NCI-H774 (cell line): ENCODE data around the gene ANKDD1B.
"Not testable (repeated sequence)": the region's sequence is repeated elsewhere in the genome, so short reads cannot be mapped to it uniquely, and the experiment has no call there.

Source experiments
- DNase-seq: peaks from one replicate; lab custom pipeline; 2025; lab: John Stamatoyannopoulos, UW

Gene ANKDD1B

GRCh38 chr5:75660678-75661465 lies 49.6 kb downstream of the ANKDD1B start:
- DNase-seq = no peak

- no peak for DNase-seq
Measured at GRCh38 chr5:75662061-75662460, 50.8 kb downstream of the ANKDD1B start.

- no peak for DNase-seq
Measured at GRCh38 chr5:75663579-75664284, 52.5 kb downstream of the ANKDD1B start.

- DNase-seq = no peak
Measured at GRCh38 chr5:75664979-75665378, 53.7 kb downstream of the ANKDD1B start.

GRCh38 chr5:75666801-75667200 lies 55.5 kb downstream of the ANKDD1B start:
- no peak for DNase-seq

DNA sequence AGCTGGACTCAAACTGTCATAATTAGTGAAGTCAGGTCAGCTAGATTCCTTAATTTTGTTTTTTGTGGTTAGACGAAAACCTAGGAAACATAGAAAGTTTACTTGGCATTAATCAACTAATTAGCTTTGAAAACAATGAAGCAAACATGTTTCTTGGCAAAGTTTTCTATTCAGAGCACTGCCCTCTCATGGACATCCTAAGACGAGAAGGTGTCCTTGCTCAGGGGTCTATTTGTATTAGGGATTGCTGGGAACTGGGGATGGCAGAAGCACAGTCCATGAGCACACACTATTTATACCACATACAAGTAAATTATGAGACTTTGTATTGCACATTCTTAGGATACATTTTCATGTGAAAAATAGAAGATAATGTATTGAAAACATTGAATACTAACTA lies 56.3 kb downstream of the ANKDD1B start:
- no peak for DNase-seq

- DNase-seq = no peak
Measured at GRCh38 chr5:75668445-75668844, 57.2 kb downstream of the ANKDD1B start.

DNA sequence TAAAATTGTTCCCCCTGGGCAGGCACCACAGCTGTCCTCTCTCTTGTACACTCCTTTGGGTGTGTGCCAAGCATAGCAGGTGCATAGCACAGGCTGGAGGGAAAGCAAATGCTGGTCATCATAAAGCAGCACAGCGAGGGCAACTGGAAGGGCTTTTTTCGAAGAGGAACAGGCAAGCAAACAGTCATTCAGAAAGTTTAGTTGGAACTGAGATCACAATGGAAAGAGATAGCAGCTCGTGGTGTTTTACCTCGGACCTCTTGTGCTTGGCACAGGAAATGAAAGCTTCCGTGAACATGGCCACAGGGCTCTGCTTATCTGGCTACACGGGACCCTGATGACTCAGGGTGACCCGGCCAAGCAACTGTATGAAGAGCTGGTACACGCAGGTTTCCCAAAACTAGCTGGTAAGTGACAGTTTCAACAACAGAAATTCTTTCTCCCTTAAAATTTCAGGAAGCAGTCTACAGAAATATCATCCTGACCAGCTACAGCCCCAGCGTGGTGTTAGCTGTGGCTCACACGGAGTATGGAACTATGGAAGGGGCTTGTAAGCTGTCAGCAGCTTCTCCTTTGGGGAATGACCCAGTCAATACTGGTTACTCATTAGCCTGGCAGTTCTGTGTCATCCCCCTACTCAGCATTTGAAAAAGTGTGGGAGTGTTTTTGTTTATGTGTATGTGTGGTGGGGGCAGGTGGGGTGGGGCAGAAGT lies 57.9 kb downstream of the ANKDD1B start:
- peak; percentile 76 for DNase-seq

- no peak for DNase-seq
Measured at GRCh38 chr5:75670577-75670976, 59.3 kb downstream of the ANKDD1B start.

GRCh38 chr5:75671506-75671905 lies 60.3 kb downstream of the ANKDD1B start:
- DNase-seq = no peak

GRCh38 chr5:75672616-75673015 lies 61.4 kb downstream of the ANKDD1B start:
- DNase-seq = no peak

DNA sequence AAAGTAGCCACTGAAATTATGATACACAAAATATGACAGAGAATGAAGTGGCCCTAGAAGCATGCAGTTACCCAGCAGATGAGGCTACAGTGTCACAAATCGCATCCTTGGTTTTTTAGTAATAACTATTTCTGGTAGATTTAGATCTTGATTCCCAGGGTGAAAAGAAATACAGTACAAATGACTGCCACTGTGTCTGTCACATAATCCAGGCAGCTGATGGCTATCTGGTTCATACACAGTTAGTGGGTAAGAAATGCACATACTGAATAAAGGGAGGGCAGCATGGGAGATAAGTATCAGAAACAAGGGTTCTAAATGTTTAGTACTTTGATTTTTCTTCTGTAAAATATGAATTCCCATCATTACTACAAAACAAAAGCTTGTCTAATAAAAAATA lies 64.5 kb downstream of the ANKDD1B start:
- DNase-seq = no peak

DNA sequence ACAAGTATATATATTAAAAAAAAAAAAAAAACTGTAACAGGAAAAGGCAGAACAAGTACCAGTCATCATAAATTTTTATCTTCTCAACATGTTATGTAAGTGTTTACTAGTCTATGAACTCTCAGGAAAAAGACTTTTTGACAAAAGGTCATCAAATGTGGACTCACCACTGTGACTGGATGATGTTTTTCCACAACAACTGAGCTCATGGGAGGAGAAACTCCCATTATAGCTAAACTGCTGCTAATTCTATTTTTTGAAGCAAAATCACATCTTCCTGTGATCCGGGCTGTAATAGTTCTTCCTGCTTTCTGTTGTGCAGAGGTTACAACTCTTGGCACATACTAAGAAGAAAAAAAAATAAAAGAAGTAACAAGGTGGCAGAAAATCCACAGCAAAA lies 66.4 kb downstream of the ANKDD1B start:
- no peak for DNase-seq

DNA sequence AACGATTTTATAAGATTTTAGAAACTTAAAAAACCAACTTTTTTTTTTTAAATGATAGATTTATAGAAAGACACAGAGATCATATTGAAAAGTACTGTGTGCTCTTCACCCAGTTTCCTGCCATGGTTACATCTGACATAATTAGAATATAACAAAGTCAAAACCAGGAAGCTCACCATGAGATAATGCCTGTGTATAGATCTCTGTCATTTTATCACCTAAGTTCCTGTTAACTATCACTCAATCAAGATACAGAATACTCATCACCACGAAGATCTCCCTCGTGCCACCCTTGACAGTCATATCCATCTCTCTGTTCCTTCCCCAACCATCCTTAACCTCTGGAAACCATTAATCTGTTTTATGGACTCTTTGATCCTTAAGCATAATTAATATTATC lies 66.9 kb downstream of the ANKDD1B start:
- no peak for DNase-seq

GRCh38 chr5:75681125-75681830 lies 70.0 kb downstream of the ANKDD1B start:
- DNase-seq = peak; percentile 47

- DNase-seq = no peak
Measured at GRCh38 chr5:75685141-75685540, 73.9 kb downstream of the ANKDD1B start.

DNA sequence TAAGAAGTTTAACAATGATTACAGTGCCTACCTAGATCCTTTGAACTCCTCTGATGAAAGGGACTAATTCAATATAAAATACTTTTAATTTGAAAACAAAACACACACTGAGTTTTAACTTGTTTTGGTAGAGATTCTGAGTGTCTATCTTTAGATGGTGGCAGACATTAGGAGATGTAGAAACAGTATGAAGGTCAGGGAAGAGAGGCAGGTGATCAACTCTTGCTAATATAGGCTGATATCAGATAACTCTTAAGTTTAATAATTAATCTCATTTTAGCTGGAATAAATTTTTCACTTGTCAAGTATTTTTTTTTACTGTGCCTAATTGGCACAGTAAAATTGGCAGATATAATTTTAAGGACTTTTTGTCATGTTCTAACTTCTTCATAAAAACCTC lies 75.2 kb downstream of the ANKDD1B start:
- DNase-seq = no peak

DNA sequence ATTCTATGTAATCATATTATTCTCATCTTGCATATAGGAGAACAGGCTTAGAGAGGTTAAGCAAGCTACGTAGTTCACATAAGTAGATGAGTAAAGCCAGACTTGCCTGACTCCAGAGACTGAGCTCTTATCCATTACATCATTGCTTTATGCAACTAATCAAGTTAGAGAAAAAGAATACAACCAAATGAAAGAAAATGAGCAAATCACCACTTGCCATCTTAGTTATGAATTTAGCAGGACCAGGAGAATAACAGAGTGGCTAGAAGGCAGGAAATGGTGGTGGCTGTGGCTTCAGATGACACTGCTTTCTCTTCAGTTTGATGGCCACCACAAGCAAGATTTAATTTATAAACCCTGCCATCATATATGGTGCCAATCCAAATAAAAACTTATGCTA lies 79.4 kb downstream of the ANKDD1B start:
- DNase-seq = no peak

- no peak for DNase-seq
Measured at GRCh38 chr5:75694781-75695180, 83.5 kb downstream of the ANKDD1B start.

GRCh38 chr5:75695472-75696351 lies 84.5 kb downstream of the ANKDD1B start:
- DNase-seq = not testable (repeated sequence)

DNA sequence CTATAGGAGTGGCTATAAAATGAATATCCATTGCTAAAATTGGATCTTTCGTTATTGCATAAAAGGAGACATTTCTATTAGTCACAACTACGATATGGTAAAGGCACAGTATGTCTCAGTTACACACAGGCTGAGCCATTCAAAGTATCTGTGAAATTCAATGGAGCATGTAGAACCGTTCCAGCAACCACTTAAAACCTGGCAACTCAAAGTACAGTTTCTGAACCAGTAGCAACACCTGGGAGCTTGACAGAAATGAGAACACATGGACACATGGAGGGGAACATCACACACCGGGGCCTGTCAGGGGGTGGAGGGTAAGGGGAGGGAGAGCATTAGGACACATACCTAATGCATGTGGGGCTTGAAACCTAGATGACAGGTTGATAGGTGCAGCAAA lies 90.6 kb downstream of the ANKDD1B start:
- no peak for DNase-seq
